ENCODE data around the gene MNX1.

Gene MNX1

GRCh38 chr7:157014635-157015555 is 4.4 kb upstream of the MNX1 start:
- H3K4me3 ChIP-seq (replicated peaks; ENCODE audit: low read depth, low read length): no peak overlapping the region
- no peak for DNase-seq (ENCODE audit: low read depth)
- no peak for TF ChIP-seq CTCF (IDR thresholded peaks at IDR 0.05; ENCODE audit: low read length, missing control alignments)

GRCh38 chr7:157013602-157014549 is 3.4 kb upstream of the MNX1 start:
- no peak for TF ChIP-seq CTCF (IDR thresholded peaks at IDR 0.05; ENCODE audit: low read length, missing control alignments)
- H3K4me3 ChIP-seq (replicated peaks; ENCODE audit: low read depth, low read length): no peak overlapping the region
- no peak for DNase-seq (ENCODE audit: low read depth)

GRCh38 chr7:157013101-157013500 is 2.6 kb upstream of the MNX1 start:
- no peak for TF ChIP-seq CTCF (IDR thresholded peaks at IDR 0.05; ENCODE audit: low read length, missing control alignments)
- no peak for DNase-seq (ENCODE audit: low read depth)
- no peak overlapping the region for H3K4me3 ChIP-seq (replicated peaks; ENCODE audit: low read depth, low read length)

- no peak for DNase-seq (ENCODE audit: low read depth)
- no peak for TF ChIP-seq CTCF (IDR thresholded peaks at IDR 0.05; ENCODE audit: low read length, missing control alignments)
- H3K4me3 ChIP-seq (replicated peaks; ENCODE audit: low read depth, low read length): no peak overlapping the region
Measured at GRCh38 chr7:157012113-157012547, 1.7 kb upstream of the MNX1 start.

GRCh38 chr7:157011333-157012112 is 1.1 kb upstream of the MNX1 start:
- no peak overlapping the region for H3K4me3 ChIP-seq (replicated peaks; ENCODE audit: low read depth, low read length)
- TF ChIP-seq CTCF (IDR thresholded peaks at IDR 0.05; ENCODE audit: low read length, missing control alignments): no peak
- no peak for DNase-seq (ENCODE audit: low read depth)
